Measurements from ENCODE around the gene AATK. TPM values are rescaled to one million over a fixed set of nuclear protein-coding genes. Genes with fewer than 3 reads are reported as not detected.

Gene AATK
- polyA plus RNA-seq, 2 of the 4 experiments (the other 2 are of a cell fraction): 0.26 to 0.37 TPM

DNA sequence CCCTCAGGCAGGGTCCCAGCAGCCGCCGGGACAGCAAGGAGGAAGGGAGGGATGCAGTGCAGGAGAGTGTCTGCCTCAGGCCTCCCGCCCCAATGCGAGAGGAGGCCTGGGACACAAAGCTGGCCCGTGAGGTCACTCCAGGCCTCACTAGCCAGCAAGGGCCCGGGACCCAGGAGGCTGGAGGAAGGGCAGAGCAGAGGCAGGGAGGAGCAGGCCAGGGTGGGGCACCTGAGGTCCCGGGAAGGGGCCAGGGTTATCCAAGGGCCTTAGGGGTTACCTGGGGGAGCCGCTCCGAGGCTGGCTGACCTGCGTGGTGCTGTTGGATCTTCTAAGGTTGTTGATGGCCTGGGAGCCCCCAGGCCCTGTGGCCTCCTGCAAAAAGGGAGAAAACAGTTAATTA, 42.6 kb upstream of the AATK start:
- H3K27ac ChIP-seq: no peak overlapping the region
- ATAC-seq: no peak
- H3K4me2 ChIP-seq: no peak overlapping the region
- ChIA-PET POLR2A (no interaction called here), CTCF (interaction anchor here (1.0 to 13.7 kb wide), 6 partner anchors 11 to 111 kb away, joined by 3 to 175 read pairs (median 4); no protein-coding TSS in a partner anchor)
- H3K4me1 ChIP-seq: no peaks in the 10 kb centered on the region
- no peak for FAIRE-seq
- DNase-seq (ENCODE audit: low read depth in 1 of 2, low spot score in 1 of 2): no peak
- no peak for TF ChIP-seq ZSCAN20 (CRISPR knock-in tag; IDR thresholded peaks at IDR 0.05)
- no peak for TF ChIP-seq ZC3H11A (IDR thresholded peaks at IDR 0.05)
- TF ChIP-seq RARB (CRISPR knock-in tag; IDR thresholded peaks at IDR 0.05): no peak
- TF ChIP-seq RCOR1 (IDR thresholded peaks at IDR 0.05; ENCODE audit: low read depth, low read length): no peak
- no peak for TF ChIP-seq HDAC2 (IDR thresholded peaks at IDR 0.05)
- no peak for TF ChIP-seq TFCP2L1 (CRISPR knock-in tag; IDR thresholded peaks at IDR 0.05)
- TF ChIP-seq POLR2A (IDR thresholded peaks at IDR 0.05; ENCODE audit: low read length): no peak
- no peak for TF ChIP-seq NPAS2 (CRISPR knock-in tag; IDR thresholded peaks at IDR 0.05; ENCODE audit: borderline replicate concordance)
- TF ChIP-seq, protein P1, sequence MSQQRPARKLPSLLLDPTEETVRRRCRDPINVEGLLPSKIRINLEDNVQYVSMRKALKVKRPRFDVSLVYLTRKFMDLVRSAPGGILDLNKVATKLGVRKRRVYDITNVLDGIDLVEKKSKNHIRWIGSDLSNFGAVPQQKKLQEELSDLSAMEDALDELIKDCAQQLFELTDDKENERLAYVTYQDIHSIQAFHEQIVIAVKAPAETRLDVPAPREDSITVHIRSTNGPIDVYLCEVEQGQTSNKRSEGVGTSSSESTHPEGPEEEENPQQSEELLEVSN (IDR thresholded peaks at IDR 0.05; ENCODE audit: borderline replicate concordance, low read depth): no peak
- TF ChIP-seq, protein P2, sequence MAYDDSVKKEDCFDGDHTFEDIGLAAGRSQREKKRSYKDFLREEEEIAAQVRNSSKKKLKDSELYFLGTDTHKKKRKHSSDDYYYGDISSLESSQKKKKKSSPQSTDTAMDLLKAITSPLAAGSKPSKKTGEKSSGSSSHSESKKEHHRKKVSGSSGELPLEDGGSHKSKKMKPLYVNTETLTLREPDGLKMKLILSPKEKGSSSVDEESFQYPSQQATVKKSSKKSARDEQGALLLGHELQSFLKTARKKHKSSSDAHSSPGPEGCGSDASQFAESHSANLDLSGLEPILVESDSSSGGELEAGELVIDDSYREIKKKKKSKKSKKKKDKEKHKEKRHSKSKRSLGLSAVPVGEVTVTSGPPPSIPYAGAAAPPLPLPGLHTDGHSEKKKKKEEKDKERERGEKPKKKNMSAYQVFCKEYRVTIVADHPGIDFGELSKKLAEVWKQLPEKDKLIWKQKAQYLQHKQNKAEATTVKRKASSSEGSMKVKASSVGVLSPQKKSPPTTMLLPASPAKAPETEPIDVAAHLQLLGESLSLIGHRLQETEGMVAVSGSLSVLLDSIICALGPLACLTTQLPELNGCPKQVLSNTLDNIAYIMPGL (CRISPR knock-in tag; IDR thresholded peaks at IDR 0.05; ENCODE audit: borderline replicate concordance): no peak
- no peak for TF ChIP-seq MAZ (IDR thresholded peaks at IDR 0.05; ENCODE audit: borderline replicate concordance, low read depth, low read length)
- TF ChIP-seq, protein P3, sequence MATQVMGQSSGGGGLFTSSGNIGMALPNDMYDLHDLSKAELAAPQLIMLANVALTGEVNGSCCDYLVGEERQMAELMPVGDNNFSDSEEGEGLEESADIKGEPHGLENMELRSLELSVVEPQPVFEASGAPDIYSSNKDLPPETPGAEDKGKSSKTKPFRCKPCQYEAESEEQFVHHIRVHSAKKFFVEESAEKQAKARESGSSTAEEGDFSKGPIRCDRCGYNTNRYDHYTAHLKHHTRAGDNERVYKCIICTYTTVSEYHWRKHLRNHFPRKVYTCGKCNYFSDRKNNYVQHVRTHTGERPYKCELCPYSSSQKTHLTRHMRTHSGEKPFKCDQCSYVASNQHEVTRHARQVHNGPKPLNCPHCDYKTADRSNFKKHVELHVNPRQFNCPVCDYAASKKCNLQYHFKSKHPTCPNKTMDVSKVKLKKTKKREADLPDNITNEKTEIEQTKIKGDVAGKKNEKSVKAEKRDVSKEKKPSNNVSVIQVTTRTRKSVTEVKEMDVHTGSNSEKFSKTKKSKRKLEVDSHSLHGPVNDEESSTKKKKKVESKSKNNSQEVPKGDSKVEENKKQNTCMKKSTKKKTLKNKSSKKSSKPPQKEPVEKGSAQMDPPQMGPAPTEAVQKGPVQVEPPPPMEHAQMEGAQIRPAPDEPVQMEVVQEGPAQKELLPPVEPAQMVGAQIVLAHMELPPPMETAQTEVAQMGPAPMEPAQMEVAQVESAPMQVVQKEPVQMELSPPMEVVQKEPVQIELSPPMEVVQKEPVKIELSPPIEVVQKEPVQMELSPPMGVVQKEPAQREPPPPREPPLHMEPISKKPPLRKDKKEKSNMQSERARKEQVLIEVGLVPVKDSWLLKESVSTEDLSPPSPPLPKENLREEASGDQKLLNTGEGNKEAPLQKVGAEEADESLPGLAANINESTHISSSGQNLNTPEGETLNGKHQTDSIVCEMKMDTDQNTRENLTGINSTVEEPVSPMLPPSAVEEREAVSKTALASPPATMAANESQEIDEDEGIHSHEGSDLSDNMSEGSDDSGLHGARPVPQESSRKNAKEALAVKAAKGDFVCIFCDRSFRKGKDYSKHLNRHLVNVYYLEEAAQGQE (IDR thresholded peaks at IDR 0.05): no peak
- no peak for TF ChIP-seq GATA3 (IDR thresholded peaks at IDR 0.05; ENCODE audit: borderline replicate concordance)
- no peak for TF ChIP-seq CHD2 (IDR thresholded peaks at IDR 0.05; ENCODE audit: low read length, partially characterized antibody)
- TF ChIP-seq MAFK (IDR thresholded peaks at IDR 0.05; ENCODE audit: partially characterized antibody): no peak
- 96% methylated on average over 10 of the region's 10 CpGs for WGBS (ENCODE audit: missing lambda C conversion rate)
- H3K9me3 ChIP-seq: no peaks in the 10 kb centered on the region
- H3K4me3 ChIP-seq: no peak overlapping the region

DNA sequence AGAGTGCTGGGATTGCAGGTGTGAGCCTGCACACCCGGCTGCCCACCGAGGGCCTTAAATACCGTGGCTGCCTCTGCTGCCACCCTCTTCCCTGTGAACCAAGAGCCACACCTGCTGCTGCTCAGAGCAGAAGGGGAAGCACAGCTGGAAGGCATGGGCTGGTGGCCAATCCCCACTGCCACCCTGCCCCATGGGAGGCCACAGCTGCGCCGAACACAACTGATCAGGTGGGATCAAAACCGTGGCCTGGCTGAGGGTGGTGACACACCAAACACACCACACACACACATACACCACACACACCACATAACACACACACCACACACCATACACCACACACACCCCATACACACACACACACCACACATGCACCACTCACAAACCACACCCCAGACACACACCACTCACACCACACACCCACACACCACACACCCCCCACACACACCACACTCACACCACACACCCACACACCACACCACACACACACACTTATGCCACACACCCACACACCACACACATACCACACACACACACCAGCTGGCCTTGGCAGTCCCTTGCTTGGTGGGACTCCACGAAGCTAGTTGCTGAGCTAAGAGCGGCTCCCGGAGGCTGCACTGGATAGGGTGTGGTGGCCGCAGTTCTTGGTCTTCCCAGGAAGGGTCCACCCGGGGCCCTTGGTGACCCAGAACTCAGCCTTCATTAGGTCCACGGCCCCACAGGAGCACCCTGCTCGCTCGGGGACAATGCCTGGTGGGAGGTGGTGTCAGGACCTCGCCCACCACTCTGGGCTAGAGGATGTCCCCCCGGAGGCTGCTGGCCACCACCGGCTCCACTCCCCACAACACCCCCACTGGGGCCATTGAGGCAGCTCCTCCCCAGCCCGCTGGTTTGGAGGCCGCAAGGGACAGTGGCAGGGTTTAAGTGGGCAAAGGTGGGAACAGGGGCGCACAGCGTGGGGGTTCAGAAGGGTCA, 41.9 kb upstream of the AATK start:
- FAIRE-seq (no peak), ATAC-seq (no peak), DNase-seq (ENCODE audit: low read depth in 1 of 2, low spot score in 1 of 2) (no peak)
- Histone ChIP-seq H3K4me3 (no peak overlapping the region), H3K4me1 (no peaks in the 10 kb centered on the region), H3K27ac (no peak overlapping the region), H3K4me2 (no peak overlapping the region), H3K9me3 (no peaks in the 10 kb centered on the region)
- 87% methylated on average over 17 of the region's 21 CpGs for WGBS (ENCODE audit: missing lambda C conversion rate)
- ChIA-PET CTCF (interaction anchor here (0.8 to 13.7 kb wide), 8 partner anchors 9 to 110 kb away, joined by 3 to 175 read pairs (median 4); no protein-coding TSS in a partner anchor), POLR2A (no interaction called here)
- TF ChIP-seq ZC3H11A (IDR thresholded peaks at IDR 0.05) (no peak), RCOR1 (IDR thresholded peaks at IDR 0.05; ENCODE audit: low read depth, low read length) (no peak), MAFK (IDR thresholded peaks at IDR 0.05; ENCODE audit: partially characterized antibody) (no peak), NFE2L2 (conservative IDR thresholded peaks at IDR 0.05; ENCODE audit: low read length) (no peak), ZFP36 (IDR thresholded peaks at IDR 0.05; ENCODE audit: borderline replicate concordance, partially characterized antibody) (no peak), BHLHE40 (IDR thresholded peaks at IDR 0.05; ENCODE audit: low read depth, low read length) (no peak), CBX8 (IDR thresholded peaks at IDR 0.05) (no peak), KDM1A (IDR thresholded peaks at IDR 0.05; ENCODE audit: low read depth) (no peak), HOXB13 (CRISPR knock-in tag; IDR thresholded peaks at IDR 0.05; ENCODE audit: low read depth) (no peak), CBX2 (IDR thresholded peaks at IDR 0.05; ENCODE audit: borderline replicate concordance, low read depth) (no peak), MAZ (IDR thresholded peaks at IDR 0.05; ENCODE audit: borderline replicate concordance, low read depth, low read length) (no peak)
- TF ChIP-seq, protein P4, sequence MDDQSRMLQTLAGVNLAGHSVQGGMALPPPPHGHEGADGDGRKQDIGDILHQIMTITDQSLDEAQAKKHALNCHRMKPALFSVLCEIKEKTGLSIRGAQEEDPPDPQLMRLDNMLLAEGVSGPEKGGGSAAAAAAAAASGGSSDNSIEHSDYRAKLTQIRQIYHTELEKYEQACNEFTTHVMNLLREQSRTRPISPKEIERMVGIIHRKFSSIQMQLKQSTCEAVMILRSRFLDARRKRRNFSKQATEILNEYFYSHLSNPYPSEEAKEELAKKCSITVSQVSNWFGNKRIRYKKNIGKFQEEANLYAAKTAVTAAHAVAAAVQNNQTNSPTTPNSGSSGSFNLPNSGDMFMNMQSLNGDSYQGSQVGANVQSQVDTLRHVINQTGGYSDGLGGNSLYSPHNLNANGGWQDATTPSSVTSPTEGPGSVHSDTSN (IDR thresholded peaks at IDR 0.05): no peak
- TF ChIP-seq, protein P5, sequence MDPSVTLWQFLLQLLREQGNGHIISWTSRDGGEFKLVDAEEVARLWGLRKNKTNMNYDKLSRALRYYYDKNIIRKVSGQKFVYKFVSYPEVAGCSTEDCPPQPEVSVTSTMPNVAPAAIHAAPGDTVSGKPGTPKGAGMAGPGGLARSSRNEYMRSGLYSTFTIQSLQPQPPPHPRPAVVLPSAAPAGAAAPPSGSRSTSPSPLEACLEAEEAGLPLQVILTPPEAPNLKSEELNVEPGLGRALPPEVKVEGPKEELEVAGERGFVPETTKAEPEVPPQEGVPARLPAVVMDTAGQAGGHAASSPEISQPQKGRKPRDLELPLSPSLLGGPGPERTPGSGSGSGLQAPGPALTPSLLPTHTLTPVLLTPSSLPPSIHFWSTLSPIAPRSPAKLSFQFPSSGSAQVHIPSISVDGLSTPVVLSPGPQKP (IDR thresholded peaks at IDR 0.05; ENCODE audit: low read depth, low read length): no peak
- TF ChIP-seq, protein P6, sequence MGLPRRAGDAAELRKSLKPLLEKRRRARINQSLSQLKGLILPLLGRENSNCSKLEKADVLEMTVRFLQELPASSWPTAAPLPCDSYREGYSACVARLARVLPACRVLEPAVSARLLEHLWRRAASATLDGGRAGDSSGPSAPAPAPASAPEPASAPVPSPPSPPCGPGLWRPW (IDR thresholded peaks at IDR 0.05): no peak
- TF ChIP-seq, protein P2 (CRISPR knock-in tag; IDR thresholded peaks at IDR 0.05; ENCODE audit: borderline replicate concordance): no peak

All from A549 (cell line).